ENCODE results near the gene FOXJ1.

The FOXJ1 gene

Small RNA genes lying within 50 kb of the gene (microRNA-seq; reads per million reads assigned to microRNA genes)
- gene MIR6868 = 3.6 reads per million, percentile 8 among the genes with 10 or more reads in this experiment

Data from HL-60 (cell line).